Activated CD4-positive, CD25-positive, alpha-beta regulatory T cell treated with anti-CD3 and anti-CD28 coated beads, Interleukin-2, amount 50 U/mL, for 24 hours (primary cell): ENCODE data around the gene NAV3.
A peak's percentile ranks its signal among the peaks of the same experiment; 100 is the strongest.

Experiments used
- ATAC-seq, 2 donors: fragments of 150-1000 bp; cut with Tn5 transposase; one replicate each; pipeline ENCODE4 v1.10.0; 2021; ENCODE audit warnings: mild to moderate bottlenecking in 1 of 2, moderate library complexity in 1 of 2

NAV3 gene

GRCh38 chr12:77995436-77996167, 164.9 kb downstream of the NAV3 start:
- peak; percentile 61 to 76 for ATAC-seq

- ATAC-seq: no peak
Measured at GRCh38 chr12:77996670-77997069, 166.0 kb downstream of the NAV3 start.

DNA sequence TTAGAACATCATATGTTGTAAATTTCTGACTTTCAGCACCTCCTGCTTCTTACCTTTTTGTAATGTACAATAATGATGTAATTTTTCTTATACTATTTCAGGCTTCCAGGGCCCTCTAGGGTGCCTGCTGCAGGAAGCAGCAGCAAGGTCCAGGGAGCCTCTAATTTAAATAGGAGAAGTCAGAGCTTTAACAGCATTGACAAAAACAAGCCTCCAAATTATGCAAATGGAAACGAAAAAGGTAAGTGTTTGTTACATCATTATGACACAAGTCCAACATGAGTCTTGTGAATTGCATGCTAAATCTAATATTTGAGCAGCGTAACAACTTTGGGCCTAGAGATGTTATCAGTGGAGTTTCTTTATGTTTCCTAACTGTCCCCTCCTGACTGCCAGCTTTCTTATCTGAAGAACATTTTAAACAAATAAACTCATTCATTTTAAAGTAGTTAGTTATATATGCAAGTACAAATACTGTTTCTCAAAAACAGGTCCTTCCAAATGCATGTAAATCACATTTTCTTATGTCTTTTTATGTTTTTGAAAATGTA, 167.6 kb downstream of the NAV3 start:
- ATAC-seq: no peak

DNA sequence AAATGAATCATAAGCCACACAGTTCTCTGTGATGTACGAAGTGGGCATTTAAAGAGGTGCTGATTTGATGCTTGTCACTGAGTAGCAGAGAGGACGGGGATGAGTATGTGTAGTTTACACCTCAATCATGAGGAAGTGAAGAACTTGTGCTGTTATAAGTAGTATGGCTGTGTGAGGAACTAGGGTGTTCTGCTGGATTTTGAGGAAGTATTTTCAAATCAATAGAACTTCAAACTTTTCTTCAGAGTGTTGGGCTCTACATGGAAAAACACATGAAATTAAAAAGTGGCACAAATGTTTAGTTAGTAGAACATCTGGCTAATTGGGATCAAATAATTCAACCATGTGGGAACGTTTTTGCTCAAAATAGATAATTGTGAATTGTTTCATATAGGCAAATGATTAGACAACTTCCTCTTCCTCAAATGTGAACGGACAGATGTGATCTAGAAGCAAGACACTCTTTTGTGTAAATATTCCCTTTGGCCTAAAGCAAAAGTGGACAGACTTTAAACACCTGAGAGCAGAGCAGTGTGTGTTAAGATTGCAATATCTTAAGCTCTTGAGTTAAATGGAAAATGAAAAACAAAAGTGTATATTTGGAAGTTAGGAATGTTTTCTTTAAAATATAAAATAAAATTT, 168.5 kb downstream of the NAV3 start:
- peak in 1 of 2 donors; percentile 48 for ATAC-seq

DNA sequence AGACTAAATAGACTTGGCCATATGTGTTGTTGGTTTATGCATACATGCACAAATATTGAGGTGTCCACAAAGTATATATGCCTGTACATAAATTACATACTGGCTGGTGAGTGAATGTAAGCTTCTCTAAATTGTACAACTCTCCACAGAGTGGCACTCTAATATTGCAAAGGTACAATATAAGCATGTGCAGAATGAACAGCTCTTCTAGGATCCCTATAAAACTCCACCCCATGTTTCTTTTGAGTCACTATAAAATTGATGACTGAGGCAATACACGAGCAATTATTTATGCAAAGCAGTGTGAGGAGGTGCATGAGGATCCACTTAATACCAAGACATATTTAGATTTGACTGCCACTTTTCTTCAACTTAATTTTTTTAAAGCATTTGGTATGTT, 172.2 kb downstream of the NAV3 start:
- ATAC-seq: no peak

DNA sequence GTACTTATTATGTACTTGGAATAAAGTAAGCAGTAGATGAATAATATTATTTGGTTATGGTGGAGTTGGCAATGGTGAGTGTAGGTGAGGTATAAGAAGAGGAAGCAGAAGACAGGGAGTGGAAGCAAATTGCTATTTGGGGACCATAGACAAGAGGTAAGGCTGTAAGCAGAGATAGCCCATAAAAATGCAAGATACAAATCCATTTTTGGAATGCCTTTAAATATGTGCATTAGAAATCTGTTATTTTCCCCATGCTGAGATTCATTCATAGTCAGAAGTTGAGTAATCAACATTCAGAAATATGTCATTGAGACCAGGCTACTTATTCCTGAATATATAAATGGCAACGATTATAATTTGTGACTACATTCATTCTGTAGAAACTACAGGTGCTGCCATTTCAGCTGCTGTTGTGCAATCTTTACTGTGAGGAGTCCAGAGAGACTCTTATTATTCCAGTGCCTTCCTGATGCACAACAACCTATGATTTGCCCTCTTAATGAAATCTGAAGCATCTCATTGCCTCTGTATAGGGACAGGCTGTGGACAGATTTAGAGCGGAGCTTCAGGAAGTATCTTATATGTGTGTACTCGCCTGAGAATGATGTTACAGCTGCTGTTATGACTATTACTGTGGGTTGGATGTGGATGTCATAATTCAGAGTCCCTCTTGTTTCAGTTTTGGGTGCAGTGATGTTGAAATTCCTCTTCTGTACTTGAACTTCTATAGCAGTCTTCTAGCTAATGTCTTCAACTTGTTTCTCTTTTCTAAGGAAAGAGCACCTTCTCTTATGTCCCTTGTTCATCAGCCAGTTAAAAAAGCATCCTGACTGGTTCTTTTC, 173.8 kb downstream of the NAV3 start:
- no peak for ATAC-seq

DNA sequence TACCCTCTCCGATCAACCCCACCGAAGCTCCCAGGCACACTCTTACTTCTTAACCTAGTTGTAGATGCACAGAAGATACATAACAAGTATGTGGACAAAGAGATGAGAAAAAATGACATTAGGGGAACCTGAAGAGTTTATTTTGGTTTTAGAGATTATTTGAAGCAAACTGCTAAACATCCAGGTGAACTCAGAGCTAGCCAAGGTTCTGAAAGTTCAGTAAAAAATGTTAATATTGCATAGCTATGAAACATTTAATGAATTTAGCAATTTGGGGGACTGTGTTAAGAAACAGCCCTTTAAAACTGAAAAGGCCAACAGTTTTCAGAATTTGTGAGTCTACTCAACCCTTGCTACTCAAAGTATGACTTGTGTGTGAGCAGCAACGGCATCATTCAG, 174.4 kb downstream of the NAV3 start:
- ATAC-seq: no peak

DNA sequence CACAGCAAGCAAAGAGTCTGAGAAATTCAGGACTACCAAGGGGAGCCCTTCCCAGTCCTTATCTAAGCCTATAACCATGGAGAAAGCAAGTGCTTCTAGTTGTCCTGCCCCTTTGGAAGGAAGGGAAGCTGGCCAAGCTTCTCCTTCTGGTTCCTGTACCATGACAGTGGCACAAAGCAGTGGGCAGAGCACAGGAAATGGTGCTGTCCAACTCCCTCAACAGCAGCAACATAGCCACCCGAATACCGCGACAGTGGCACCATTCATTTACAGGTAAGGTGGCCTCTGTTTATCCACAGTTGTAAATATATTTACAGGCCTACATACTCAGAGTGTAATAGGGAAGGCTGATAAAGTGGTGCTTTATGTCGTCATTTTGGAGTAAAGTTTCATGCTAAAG, 176.5 kb downstream of the NAV3 start:
- ATAC-seq: no peak

DNA sequence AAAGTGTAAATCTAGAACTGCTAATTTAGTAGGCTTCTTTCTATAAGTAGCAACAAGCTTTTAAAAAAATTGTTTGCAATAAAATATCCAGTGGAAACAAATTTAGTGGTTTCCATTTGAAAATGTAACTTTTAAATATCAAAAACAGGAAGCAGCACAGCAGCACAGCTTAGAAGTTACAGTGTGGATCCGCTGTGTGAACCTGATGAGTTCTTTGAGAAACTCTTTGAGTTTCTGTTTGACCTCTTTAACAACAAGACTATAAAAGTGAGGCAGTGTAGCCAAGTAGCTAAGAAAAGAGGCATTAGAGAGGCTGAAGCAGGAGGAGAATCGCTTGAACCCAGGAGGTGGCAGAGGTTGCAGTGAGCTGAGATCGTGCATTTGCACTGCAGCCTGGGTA, 178.3 kb downstream of the NAV3 start:
- ATAC-seq: no peak

DNA sequence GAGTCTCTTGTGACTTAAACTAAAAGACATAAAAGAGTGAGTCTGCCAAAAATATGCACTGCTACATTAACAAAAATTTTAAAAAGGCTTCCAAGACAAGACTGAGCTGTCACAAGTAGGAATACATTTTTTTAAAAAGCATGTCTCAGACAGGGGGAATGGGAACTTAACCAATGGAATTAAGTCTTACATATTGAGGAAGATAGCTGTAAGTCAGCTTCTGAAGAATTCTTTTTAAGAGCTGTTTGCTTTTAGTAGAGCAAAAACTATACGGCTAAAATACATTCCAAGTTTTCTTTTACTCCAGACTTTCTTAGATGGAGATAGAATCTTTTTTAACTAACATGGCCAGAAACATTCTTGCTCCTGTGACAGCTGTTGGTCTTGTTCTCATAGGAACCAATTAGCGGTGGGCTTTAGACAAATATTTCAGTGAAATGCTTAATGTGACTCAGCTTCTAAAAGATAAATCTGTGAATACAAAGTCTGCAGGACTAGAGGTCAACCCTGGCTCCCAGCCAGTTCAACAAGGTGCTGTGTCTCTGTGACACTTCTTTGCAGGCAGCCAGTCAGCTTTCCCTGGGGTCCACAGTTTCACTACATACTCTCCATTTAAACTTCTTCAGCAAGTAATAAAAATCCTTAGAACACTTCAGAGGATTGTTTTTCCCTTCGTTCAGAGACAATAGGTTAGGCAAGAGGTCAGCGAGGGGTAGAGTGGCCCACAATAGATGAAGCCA, 187.6 kb downstream of the NAV3 start:
- ATAC-seq: no peak

DNA sequence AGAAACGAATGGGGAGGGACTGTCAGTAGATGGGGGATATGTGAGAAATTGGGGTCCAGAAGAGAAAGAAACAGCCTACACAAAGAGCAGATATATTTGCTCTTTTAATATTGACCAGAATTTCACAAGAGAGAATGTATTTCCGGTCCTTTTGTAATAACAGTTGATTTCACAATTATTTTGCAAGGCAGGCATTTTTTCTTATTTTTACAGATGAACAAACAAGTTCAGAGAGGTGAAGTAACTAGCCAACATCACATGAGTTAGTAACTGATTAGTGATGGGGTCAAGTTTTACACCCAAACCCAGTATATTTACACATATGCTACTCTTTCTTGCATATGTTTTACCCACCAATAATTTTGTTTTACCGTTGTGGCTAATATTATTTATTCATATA, 188.2 kb downstream of the NAV3 start:
- ATAC-seq: no peak

- ATAC-seq: no peak
Measured at GRCh38 chr12:78028426-78028825, 197.7 kb downstream of the NAV3 start.

- ATAC-seq: no peak
Measured at GRCh38 chr12:78034025-78034424, 203.3 kb downstream of the NAV3 start.

- no peak for ATAC-seq
Measured at GRCh38 chr12:78035901-78036606, 205.4 kb downstream of the NAV3 start.

DNA sequence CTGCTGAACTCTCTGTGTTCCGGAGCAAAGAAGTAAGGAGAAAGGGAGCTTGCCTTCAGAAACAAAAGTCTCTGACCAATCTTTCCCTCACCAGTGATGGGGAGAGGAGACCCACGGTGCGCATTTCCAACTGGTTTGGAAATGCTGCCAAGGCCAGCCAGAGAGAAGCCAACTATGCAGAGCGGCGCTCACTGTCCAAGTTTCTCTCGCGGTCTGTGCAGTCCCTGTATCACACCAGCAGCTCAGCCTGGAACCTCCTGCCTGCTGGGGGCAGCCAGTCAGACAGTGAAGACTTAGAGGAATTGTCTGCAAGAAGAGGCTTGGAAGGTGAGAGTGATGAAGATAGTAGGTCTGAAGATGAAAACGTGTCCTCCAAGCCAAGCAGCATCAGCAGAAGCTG, 206.2 kb downstream of the NAV3 start:
- no peak for ATAC-seq

DNA sequence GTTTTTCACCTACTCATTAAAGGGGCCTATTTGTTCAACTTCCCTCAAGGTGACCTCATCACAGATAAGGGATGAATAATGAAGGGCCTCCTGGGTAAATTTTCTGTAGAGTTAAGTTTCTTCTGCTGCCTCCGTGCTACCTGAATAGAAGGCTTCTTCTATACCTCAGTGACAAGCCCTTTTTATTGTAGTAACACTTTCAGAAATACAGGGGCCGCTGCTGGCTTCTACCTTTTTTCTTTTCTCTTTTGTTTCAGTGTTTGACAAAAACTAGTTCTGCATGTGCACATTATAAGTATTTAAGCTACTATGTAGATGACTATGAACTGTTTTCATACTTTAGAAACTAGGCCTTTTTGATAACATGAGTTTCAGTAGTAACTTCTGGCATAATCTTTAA, 207.0 kb downstream of the NAV3 start:
- no peak for ATAC-seq

DNA sequence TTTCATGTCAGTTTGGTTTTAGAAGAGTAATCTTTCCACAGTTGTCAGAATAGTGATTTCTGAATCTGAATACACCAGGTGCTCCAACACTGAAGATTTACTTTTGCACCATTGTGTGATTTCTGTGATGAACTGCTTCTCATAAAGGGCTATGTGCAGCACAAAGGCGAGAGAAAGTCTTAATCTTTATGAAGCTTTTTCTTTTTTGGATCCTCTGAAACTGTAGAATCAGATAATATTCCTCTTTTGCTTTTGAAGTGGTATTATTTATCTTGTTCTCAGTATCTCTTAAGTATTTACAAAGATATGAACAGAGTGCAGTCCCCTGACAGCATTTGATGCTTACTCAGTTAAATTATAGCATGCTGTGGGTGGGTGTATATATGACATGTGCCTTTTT, 207.8 kb downstream of the NAV3 start:
- ATAC-seq: no peak

GRCh38 chr12:78038986-78039385, 208.3 kb downstream of the NAV3 start:
- ATAC-seq: no peak

GRCh38 chr12:78040111-78040510, 209.4 kb downstream of the NAV3 start:
- ATAC-seq: no peak

GRCh38 chr12:78050790-78051189, 220.1 kb downstream of the NAV3 start:
- ATAC-seq: no peak

- ATAC-seq: no peak
Measured at GRCh38 chr12:78055545-78055944, 224.9 kb downstream of the NAV3 start.

GRCh38 chr12:78057075-78057474, 226.4 kb downstream of the NAV3 start:
- ATAC-seq: no peak
